Nucleus accumbens (tissue), 56 donors: ENCODE measurements around the gene GNG4.

Source experiments
- DNase-seq, 56 donors: peaks; one replicate each; lab custom pipeline; 2025; lab: John Stamatoyannopoulos, UW

Gene GNG4

DNA sequence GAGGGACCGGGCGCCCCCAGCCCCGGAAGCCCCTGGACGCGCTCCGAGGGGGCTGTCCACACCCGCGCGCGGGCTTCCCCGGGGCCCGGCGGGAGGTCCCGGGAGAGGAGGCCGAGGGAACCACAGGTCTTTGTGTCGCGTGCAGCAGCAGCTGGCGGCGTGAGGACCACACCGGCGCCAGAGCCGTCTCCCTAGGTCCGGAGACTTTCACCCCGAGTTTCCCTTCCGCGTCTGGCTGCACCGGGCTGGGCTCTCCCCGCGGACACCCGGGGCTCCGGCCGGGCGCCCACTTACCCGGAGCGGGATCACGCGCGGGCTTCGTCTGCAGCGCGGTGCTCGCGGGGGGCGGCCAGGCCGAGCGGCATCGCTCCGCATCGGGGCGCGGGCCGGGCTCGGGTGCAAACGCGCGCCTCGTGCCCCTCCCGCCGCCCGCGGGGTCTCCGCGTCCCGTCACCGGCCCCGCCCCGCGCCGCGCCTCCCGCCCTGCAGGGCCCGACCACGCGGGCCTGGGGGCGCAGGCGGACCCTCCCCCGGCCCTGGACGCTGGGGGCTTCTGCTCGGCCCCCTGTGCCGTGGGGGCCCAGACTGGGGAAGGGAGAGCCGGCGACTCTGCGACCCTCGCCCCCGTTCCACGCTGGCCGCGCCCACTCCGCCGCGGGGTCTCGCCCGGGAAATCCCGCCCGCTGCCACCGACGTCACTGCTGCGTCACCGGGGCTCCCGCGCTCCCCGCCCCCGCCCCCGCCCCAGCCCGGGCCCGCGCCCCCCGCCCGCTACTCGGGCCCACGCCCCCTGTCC is at the start of gene GNG4:
GNG4 (minus strand) TSS at position 417 of the 796 bp plus-strand sequence. CDS start 65,946 bp downstream, outside the sequence.
- peak in 11 of 56 donors; percentile 8 to 52 (median 25) for DNase-seq

DNA sequence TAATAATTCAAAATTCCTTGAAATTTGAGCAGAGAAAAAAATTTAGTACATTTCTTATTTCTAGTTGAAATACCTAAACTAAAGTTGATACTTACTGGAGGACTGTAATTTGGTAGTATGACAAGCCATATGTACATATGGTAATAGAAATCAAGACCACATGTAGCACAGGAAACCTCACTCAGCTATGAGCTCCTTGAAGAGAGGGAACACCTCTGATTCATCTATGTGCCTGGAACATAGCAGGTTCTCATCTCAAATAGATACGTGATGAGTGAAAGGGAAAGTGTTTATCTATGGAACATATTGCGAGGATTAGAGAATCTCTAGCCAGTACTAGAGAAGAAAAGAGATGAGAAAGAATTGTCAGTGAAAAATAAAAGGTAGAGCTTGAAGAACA is 47.9 kb upstream of the GNG4 start:
- DNase-seq, result no peak

DNA sequence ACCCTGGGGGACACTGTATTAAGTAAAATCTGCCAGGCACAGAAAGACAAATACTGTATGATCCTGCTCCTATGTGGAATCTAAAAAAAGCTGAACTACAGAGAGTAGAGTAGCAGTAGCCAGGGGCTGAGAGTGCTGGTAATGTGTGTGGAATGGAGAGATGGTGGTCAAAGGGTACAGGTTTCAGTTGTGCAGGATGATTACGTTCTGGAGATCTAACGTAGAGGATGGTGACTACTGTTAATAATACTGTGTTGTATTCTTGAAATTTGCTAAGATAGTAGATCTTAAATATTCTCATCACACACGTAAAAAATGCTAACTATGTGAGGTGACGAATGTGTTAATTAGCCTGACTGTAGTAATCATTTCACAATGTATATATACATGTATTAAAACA is 39.8 kb upstream of the GNG4 start:
- DNase-seq, result no peak

DNA sequence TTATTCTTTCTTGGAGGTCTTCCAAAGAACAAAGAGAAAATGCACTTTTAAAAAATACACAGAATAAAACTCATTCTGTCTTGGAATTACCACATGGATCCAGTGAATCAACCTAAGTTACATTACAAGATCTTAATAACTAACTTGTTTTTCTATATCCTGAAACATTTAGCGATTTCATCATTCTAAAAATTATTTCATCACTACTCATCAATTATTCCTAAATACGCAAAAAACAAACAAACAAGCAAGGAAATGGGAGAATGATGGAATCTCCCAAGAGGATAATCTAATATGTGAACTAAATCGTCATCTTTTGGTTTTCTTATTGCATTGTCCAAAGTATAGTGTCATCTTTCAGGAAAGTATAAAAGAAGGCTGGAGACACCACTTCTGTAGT is 38.5 kb upstream of the GNG4 start:
- DNase-seq, result no peak

DNA sequence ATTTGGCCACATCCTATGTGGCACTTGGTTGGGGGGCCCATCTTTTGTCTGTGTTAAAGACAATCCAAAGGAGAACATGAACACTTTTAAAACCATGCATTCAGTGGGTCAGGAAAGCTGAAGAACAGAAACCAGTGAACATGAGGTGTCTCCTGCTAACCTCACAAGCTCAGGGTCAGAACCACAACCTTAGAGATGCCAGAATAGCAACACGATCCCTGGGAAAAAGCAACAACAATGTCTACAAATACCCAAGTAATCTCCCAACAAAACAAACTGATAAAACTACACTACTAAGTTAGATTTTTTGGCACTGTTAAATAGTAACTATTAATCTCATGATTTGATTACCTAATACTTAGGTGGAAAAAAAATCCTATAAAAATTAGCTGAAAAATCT is 34.1 kb upstream of the GNG4 start:
- no peak for DNase-seq

DNA sequence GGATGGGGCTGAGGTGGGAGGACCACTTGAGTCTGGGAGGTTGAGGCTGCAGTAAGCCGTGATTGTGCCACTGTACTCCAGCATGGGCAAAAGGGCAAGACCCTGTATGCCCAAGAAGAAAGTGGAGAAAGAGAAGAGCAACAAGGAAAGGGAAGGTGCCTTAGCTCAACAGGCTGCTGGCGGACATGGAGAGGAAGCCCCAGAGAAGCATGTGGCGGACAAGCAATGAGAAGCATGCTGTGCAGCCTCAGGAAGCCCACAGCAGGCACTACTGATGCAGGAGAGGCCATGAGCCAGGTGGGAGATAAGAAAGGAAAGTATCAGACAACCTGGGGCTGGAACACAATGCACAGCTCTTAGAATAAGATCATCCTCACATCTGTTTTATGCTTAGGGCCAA is 32.6 kb upstream of the GNG4 start:
- DNase-seq, result no peak

DNA sequence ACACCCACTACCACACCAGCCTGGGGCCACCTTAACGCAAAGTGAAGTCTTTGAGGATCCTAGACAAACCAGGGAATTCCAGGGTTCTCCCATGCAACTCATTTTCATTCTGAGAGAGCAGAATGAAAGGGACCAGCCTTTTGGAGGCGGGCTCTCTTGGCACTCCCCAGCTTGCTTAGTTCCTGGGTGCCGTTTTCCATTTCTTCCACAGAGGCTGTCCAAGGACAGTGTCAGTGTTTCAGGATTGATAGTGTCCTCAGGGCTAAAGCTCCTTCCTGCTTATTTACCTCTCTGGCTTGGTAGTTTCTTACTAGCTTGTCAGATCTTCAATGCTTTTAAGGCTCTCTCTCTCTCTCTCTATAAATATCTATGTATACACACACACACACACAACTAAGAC is 30.1 kb upstream of the GNG4 start:
- DNase-seq, result no peak

DNA sequence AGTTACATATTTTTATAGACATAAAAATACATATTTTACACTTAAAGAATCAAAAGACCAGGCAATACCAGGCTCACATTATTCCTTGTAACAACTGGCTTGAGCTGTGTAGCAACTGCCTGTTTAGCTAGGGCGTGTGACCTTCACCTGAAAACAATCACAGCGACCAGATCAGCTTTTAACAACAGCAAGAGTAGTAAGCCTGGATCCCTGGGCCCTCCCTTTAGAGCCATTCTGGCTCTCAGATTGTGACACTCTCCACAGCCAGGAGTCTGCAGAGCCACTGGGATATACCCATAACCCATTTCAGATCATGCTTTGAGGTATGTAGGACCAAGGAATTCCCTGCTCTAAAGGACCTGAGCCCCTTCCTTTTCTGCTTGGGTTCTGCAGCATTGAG is 29.4 kb upstream of the GNG4 start:
- DNase-seq, result no peak

DNA sequence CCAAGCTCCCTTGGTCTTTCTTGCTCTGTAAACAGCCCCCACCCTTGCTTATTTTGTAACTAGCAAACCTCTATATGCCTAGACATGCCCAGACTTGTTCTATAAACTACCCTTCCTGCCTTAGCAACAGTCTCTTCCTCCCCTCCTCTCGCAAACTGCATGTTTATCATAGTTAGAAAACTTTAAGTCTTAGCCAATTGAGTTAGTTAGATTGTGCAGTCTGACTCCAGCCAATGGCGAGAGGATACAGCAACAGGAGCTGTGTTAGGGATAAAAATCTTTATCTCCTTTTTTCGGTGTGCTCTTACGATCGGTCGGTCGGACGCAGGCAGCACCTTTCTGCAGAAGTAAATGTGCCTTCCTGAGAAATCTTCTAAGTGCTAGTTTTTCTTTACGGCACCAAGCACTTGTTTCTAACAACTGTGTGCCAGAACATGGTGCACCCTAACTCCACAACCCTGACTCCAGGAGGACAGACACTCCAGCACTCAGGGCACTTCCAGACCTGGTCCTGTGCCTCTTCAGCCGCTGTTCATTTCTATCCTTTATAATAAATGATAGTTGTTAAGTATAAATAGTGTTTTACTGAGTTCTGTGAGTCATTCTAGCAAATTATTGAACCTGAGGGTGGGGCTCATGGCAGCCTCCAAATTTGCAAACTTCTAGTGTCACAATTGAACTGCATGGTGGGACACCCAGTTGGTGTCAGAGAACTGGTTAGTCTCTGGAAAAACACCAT is 25.7 kb upstream of the GNG4 start:
- DNase-seq, result no peak

DNA sequence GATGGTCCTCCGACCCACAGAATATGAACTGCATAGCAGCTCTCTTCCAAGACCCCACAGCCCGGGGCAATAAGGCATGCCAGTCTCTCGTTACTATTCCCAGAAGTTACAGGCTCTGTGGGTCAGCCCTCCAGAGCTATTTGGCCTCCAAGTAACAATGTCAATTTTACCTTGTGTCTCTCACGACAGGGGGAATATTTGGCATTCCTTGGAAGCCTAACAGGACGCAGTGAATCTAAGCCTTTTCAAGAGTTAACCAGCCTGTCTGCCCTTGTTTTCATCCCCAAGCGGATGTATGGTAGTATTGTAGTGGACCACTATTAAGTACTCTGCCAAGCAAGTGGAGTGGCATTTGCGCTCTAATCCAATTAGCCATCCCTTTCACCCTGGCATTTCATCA is 24.4 kb upstream of the GNG4 start:
- DNase-seq, result no peak

DNA sequence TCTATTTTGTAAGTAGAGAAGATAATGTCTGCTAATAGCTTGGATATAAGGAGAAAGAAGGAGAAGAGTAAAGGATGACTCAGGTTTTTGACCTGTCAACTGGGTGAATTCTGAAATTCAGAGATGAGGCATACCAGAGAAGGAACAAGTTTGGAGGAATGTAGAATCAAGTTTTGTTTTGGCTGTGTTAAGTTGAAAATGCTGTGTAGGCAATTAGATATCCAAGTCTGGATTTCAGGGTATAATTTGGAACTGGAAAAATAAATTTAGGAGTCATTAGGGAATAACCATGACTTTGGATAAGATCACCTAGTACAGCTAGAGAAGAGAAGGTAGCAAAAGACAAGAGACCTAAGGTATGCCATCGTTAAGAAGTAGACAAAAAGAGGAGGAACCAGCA is 22.4 kb upstream of the GNG4 start:
- no peak for DNase-seq

DNA sequence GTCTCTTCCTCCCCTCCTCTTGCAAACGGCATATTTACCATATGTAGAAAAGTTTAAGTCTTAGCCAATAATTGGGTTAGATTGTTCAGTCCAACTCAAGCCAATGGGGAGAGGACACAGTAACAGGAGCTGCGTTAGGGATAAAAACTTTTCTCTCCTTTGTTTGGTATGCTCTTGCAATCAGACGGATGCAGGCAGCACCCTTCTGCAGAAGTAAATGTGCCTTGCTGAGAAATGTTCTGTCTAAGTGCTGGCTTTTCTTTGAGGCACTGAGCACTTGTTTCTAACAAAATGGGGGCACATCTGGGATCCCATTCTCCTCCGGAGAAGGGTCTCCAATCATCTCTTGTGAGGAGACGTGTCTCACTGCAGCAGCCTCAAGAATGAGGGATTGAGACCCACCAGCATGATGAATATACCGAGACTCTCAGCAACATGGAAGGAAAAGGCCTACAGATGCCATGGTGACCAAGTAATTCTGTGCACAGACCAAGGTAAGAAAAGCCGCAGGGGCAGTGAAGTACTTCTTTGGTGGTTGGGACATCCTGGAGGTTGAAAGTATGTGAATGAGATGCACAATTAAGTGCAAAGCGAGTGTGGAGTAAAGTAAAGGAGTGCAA is 20.7 kb upstream of the GNG4 start:
- no peak for DNase-seq

DNA sequence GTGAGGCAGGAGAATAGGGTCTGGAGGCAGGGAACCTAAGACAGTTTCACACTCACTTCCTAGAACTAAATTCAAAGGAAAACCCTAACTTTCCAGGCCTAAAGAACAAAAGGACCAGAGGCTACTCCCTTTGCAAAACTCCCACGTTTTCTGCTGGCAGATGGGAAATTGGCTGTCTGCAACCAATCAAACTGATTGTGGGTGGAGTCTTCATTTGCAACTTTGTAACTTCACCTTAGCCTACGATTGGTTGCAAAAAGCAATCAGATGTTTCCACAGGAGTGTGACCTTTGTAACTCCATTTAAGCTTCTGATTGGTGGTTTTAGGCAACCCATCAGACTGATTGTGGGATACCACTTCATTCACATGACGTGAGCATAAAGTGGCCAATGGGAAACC is 19.7 kb upstream of the GNG4 start:
- no peak for DNase-seq

DNA sequence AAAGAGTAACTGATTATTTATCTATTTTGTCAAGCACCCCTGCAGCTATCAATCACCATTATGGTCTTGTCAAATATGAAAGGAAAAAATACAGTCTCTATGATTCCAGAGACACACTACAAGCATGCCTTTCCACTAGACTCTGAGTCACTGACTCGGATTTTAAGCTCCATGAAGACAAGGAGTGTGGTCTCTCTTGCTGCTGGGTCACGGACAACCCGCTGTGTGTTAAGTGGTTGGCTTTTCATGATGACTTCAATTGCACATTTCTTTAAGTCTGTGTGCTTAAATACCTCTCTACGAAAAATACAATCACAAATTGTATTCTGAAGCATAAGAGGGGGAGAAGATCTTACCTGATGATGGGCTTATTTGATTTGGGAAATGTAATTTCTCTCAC is 14.0 kb upstream of the GNG4 start:
- DNase-seq, result no peak

DNA sequence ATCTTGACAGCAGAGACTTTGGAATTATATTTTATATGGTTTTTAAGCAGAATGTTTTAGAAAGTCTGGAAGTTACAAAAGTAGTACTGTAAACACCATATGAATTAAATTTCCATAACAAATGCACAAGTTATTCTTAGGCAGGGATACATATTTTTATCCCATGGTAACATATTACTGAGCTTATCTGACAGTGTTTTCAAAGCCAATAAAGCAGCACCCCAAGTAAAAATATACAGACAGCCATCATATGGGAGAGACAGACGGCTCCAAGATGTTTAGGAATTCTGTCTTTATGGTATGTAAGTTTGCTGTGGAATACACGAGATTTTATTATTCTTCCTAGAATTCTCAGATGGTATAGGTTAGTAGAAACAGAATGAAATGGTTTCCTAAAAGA is 12.0 kb upstream of the GNG4 start:
- DNase-seq, result no peak

DNA sequence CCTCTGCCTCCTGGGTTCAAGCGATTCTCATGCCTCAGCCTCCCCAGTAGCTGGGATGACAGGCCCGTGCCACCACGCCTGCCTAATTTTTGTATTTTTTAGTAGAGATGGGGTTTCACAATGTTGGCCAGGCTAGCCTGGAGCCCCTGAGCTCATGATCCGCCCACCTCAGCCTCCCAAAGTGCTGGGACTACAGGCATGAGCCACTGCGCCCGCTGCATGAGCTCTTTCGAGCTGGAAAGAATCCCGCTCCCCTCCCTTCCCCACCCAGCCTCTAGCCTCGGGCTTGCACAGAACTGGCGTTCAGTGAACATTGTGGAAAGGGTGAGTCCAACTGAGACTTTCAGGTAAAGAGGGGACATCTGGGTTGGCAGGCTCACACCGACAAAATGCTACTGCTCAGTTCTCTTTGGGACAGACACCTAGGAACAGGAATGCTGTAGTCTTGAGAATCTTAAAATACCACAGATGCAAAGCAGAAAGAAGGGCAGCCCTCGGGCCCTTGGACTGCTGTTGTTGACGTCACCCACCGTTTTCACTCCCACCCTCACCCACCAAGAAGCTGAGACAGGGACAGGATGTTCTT is 9.7 kb upstream of the GNG4 start:
- no peak for DNase-seq

DNA sequence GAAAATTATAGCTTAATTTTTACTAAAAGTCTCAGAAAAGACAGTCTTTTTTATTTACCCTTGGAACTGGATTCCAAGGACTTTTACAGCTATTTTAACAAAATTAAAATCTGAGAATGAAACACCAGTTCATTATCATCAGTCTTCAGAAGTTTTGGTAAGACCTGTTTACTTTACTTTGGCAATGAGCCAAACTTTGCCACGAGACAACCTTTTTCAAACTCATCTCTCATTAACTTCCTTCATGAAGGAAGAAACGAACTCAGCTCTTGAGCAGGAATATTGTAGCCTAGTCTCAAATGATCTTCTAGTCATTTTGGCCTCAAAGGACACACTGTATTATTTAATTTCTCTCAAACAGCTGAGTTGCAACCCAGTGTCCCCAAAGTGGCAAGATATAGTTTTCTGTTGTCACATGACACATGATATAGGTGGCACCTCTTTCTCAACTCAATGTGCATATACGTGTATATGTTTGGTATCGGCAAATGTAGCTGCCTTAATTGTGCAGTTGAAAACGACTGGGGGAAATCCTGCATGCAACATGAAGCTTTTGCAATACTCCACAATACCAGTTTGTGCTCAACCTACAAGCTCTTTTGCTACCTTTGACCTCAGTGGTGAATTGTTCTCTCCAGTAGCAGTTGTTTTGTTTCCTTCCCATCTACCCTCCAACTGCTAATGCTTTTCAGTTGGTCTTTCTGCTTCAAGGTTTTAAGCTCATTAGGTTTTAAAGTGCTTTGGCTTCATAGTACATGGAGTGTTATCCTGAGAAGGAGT is 8.4 kb upstream of the GNG4 start:
- no peak for DNase-seq

DNA sequence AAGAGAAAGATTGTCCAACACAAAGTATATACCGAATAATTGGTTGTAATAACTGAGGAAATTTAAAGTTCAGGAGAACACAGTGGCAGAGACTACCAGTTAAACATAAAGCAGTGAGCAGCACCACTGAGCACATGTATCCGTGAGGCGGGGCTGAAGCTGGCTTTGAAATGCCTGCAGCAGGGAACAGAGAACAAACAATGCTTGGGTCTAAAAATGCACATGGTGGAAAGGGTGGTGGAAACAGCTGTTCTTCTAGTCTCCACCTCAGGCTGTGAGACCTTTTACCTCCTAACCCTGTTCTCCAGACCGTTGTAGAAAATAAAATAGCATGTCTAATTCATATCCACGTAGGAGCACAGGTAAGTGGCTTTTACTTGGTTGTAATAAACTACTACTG is 7.7 kb upstream of the GNG4 start:
- DNase-seq, result no peak

DNA sequence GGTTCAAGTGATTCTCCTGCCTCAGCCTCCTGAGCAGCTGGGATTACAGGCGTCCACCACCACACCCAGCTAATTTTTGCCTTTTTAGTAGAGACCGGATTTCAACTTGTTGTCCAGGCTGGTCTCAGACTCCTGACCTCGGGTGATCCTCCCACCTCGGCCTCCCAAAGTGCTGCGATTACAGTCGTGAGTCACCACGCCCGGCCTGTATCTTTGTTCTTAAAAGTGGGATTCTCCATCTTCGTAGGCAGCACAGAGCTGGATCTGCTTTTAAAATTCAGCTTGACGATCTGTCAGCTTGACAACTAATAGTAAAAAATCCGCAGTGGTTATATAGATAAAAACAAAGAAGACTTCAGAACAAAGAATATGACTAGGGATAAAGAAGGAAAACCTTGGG is 2.8 kb upstream of the GNG4 start:
- peak in 1 of 56 donors; percentile 7 for DNase-seq

DNA sequence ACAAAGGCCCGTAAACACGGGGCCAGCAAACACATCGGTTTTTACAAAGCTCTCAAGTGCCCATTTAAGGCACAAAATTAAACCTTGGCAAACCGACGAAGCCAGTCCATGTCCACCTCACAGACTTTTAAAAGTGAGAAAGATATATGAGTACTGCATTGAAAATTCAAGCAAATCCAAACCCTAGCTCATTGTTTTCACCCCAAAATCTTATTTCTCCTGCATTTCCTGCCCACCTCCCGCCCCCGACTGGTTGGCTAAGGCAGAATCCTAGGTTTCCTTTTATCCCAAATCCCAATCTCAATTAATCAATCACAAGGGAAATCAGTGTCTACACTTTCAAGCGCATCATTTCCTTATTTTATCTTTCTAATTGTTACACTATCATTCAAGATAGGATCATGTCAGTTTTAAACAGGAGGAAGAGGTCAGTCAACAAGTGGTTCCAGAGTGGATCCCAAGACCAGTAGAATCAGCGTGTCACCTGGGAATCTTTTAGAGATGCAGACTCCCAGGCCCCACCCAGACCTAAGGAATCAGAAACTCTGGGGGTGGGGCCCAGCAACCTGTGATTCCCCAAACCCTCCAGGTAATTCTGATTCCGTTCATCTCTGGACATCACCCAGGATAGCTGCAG is 1.7 kb upstream of the GNG4 start:
- no peak for DNase-seq
